ENCODE results near the gene LSAMP. TPM values are rescaled to one million over a fixed set of nuclear protein-coding genes. Genes with fewer than 3 reads are reported as not detected.

Gene LSAMP
- total and polyA plus RNA-seq, 7 donors: 0.23 to 47.1 (median 22.9) TPM

DNA sequence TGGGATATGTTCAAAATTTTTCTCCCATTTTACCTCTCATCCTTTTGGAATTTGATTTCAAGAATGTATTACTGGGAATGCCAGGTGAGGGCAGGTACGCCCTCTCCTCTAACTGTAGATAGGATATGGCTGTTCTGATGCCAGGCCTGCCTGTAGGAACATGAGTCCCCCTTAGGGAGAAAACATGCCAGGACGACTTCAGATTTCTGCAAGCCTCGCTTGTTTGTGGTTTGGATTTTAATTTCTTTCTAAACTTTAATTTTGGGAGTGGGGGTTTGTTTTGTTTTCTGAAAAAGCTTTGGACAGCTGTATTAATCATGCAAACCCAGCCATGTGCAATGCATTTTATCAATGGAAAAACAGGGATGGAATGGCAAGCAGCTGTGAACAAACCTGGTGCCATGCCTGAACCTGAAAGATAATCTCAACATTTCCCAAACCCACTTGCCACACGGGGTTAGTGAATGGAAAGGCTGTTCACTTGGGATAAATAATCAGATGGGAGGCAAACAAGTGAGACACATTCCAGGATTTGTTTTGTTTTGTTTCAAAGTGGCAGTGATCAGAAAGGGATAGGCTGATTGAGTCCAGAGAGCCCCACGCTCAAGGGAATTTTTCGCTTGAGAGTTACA, 614.4 kb downstream of the LSAMP start:
- Histone ChIP-seq H3K4me1 (peaks cover 0 to 15% (median 12%) of the 10 kb centered on the region in 4 donors), H3K4me3 (no peak overlapping the region), H3K27ac (no peak overlapping the region), H3K36me3 (no peaks in the 10 kb centered on the region), H3K9me3 (no peaks in the 10 kb centered on the region), H3K27me3 (no peaks in the 10 kb centered on the region)
- TF ChIP-seq POLR2A (IDR thresholded peaks at IDR 0.05) (no peak), POLR2AphosphoS5 (IDR thresholded peaks at IDR 0.05) (no peak), EP300 (IDR thresholded peaks at IDR 0.05) (no peak), CTCF (IDR thresholded peaks at IDR 0.05) (no peak)
- 74 to 81% methylated on average over 6 of the region's 6 CpGs for WGBS, 2 donors
- intact Hi-C loops (cut with DNase I): loop anchor here (10.0 kb wide), 1 partner anchor 634 kb away; no protein-coding TSS in a partner anchor
- DNase-seq: no peak

GRCh38 chr3:115828401-115828800, 616.9 kb downstream of the LSAMP start:
- intact Hi-C loops (cut with DNase I): no loop called here
- no peak overlapping the region for H3K27ac ChIP-seq
- H3K36me3 ChIP-seq: no peaks in the 10 kb centered on the region
- TF ChIP-seq CTCF (IDR thresholded peaks at IDR 0.05) (no peak), POLR2AphosphoS5 (IDR thresholded peaks at IDR 0.05) (no peak), POLR2A (IDR thresholded peaks at IDR 0.05) (no peak), EP300 (IDR thresholded peaks at IDR 0.05) (no peak)
- DNase-seq: no peak
- H3K27me3 ChIP-seq: no peaks in the 10 kb centered on the region
- H3K4me3 ChIP-seq: no peak overlapping the region
- 37 to 55% methylated on average over 3 of the region's 3 CpGs for WGBS, 2 donors
- H3K4me1 ChIP-seq: peaks cover 0 to 6% (median 3%) of the 10 kb centered on the region in 4 donors
- H3K9me3 ChIP-seq: no peaks in the 10 kb centered on the region

DNA sequence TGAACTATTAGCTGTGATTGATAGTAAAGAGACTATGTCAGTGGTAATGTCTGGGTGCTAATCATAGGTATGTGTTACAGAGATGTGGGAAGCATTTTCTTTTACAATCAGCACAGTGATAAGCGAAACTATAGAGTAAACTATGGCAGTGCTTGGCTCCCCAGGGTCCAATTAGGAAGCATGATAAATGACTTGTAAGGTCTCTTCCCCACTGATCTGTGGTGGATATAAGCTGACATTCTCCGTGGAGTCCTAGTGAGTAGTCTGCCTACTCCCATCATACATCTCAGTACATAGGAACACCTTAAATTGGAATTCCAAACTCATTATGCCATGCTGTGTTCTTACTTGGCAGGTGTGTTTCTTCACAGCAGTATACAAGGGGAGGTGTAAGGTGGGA, 617.8 kb downstream of the LSAMP start:
- TF ChIP-seq CTCF (IDR thresholded peaks at IDR 0.05): no peak
- TF ChIP-seq EP300 (IDR thresholded peaks at IDR 0.05): no peak
- no peak for TF ChIP-seq POLR2A (IDR thresholded peaks at IDR 0.05)
- TF ChIP-seq POLR2AphosphoS5 (IDR thresholded peaks at IDR 0.05): no peak
- intact Hi-C loops (cut with DNase I): no loop called here
- DNase-seq: no peak

DNA sequence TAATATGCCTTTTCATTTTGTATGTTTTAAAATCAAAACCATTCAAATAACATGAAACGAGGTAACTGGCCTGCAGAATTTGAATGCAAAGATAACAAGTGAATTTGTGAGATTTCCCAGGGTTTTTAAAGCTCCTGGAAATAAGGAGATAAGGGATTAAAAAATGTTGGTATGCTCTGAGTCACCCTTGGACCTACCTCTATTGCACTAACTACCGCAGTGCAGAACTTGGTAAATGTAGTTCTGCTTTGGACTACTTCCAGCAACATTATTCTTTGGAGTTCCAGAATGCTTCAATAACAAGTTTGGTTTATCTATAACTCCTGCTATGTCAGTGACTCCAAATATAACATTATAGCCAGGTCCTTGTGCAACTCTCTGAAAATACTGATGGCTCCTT, 620.2 kb downstream of the LSAMP start:
- Histone ChIP-seq H3K4me3 (no peak overlapping the region), H3K27me3 (no peaks in the 10 kb centered on the region), H3K4me1 (no peaks in the 10 kb centered on the region), H3K9me3 (no peaks in the 10 kb centered on the region), H3K27ac (no peak overlapping the region), H3K36me3 (no peaks in the 10 kb centered on the region)
- TF ChIP-seq EP300 (IDR thresholded peaks at IDR 0.05) (no peak), POLR2A (IDR thresholded peaks at IDR 0.05) (no peak), CTCF (IDR thresholded peaks at IDR 0.05) (no peak), POLR2AphosphoS5 (IDR thresholded peaks at IDR 0.05) (no peak)
- intact Hi-C loops (cut with DNase I): no loop called here
- no peak for DNase-seq
- 23 to 60% methylated on average over 2 of the region's 2 CpGs for WGBS, 2 donors

More for the DNA sequence above, 617.8 kb downstream of the LSAMP start:
- Histone ChIP-seq H3K4me1 (no peaks in the 10 kb centered on the region), H3K9me3 (no peaks in the 10 kb centered on the region), H3K4me3 (no peak overlapping the region), H3K36me3 (no peaks in the 10 kb centered on the region), H3K27me3 (no peaks in the 10 kb centered on the region), H3K27ac (no peak overlapping the region)
- 79 to 89% methylated on average over 2 of the region's 2 CpGs for WGBS, 2 donors

- no peak for DNase-seq
- intact Hi-C loops (cut with DNase I): loop anchor here (5.0 kb wide), 1 partner anchor 934 kb away; no protein-coding TSS in a partner anchor
- WGBS, 2 donors: 90 to 94% methylated on average over 2 of the region's 2 CpGs
- no peaks in the 10 kb centered on the region for H3K4me1 ChIP-seq
- H3K4me3 ChIP-seq: no peak overlapping the region
- H3K9me3 ChIP-seq: no peaks in the 10 kb centered on the region
- H3K27ac ChIP-seq: no peak overlapping the region
- H3K36me3 ChIP-seq: no peaks in the 10 kb centered on the region
- no peaks in the 10 kb centered on the region for H3K27me3 ChIP-seq
- no peak for TF ChIP-seq CTCF (IDR thresholded peaks at IDR 0.05)
- TF ChIP-seq EP300 (IDR thresholded peaks at IDR 0.05): no peak
- no peak for TF ChIP-seq POLR2AphosphoS5 (IDR thresholded peaks at IDR 0.05)
- TF ChIP-seq POLR2A (IDR thresholded peaks at IDR 0.05): no peak
Measured at GRCh38 chr3:115823083-115823482, 622.2 kb downstream of the LSAMP start.

Measured in sigmoid colon (tissue), 7 donors.